Measurements from ENCODE around the gene TOP3A.

DNA sequence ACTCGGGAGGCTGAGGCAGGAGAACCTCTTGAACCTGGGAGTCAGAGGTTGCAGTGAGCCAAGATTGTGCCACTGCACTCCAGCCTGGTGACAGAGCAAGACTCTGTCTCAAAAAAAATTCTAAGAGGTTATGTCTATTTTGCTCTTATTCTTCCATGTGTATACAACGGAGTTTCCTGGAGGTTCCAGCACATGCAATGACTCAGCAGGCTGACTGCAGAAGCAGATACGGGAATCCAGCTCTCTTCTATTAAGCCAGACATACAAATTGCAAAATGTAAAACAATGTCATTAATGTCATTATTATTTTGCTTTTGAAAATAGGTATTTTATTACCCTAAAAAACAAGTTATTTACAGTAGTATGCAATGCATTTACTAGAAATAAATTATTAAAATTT, 35.9 kb downstream of the TOP3A start:
- TF ChIP-seq, protein P1, sequence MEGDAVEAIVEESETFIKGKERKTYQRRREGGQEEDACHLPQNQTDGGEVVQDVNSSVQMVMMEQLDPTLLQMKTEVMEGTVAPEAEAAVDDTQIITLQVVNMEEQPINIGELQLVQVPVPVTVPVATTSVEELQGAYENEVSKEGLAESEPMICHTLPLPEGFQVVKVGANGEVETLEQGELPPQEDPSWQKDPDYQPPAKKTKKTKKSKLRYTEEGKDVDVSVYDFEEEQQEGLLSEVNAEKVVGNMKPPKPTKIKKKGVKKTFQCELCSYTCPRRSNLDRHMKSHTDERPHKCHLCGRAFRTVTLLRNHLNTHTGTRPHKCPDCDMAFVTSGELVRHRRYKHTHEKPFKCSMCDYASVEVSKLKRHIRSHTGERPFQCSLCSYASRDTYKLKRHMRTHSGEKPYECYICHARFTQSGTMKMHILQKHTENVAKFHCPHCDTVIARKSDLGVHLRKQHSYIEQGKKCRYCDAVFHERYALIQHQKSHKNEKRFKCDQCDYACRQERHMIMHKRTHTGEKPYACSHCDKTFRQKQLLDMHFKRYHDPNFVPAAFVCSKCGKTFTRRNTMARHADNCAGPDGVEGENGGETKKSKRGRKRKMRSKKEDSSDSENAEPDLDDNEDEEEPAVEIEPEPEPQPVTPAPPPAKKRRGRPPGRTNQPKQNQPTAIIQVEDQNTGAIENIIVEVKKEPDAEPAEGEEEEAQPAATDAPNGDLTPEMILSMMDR (IDR thresholded peaks at IDR 0.05): no peak
- TF ChIP-seq POLR2A (IDR thresholded peaks at IDR 0.05) (no peak), POLR2AphosphoS5 (IDR thresholded peaks at IDR 0.05) (no peak), EP300 (IDR thresholded peaks at IDR 0.05) (no peak)
